Body of pancreas (tissue), 4 donors: ENCODE results near the gene SEMA3E.

Source experiments
- POLR2A ChIP-seq, 3 donors: fragments of 450-650 bp; IDR thresholded peaks; one replicate each; pipeline ENCODE4 v1.6.1; 2016; ENCODE audit warnings: antibody characterized with exemption in 3 of 3, mild to moderate bottlenecking in 2 of 3
- TF ChIP-seq, protein P1 (sequence below), 7 experiments: fragments of 450-650 bp in 4 of 7; fragments of 200-600 bp in 3 of 7; sonication (generic) in 3 of 7; IDR thresholded peaks; one replicate each; pipeline ENCODE4 v1.5.1; 2016 to 2019; ENCODE audit warnings: antibody characterized with exemption in 7 of 7

- TF ChIP-seq POLR2A (IDR thresholded peaks at IDR 0.05), result no peak
- TF ChIP-seq, protein P1, sequence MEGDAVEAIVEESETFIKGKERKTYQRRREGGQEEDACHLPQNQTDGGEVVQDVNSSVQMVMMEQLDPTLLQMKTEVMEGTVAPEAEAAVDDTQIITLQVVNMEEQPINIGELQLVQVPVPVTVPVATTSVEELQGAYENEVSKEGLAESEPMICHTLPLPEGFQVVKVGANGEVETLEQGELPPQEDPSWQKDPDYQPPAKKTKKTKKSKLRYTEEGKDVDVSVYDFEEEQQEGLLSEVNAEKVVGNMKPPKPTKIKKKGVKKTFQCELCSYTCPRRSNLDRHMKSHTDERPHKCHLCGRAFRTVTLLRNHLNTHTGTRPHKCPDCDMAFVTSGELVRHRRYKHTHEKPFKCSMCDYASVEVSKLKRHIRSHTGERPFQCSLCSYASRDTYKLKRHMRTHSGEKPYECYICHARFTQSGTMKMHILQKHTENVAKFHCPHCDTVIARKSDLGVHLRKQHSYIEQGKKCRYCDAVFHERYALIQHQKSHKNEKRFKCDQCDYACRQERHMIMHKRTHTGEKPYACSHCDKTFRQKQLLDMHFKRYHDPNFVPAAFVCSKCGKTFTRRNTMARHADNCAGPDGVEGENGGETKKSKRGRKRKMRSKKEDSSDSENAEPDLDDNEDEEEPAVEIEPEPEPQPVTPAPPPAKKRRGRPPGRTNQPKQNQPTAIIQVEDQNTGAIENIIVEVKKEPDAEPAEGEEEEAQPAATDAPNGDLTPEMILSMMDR (IDR thresholded peaks at IDR 0.05), result no peak
Observed at GRCh38 chr7:83531766-83532165, 117.2 kb downstream of the SEMA3E start.
